Neuronal stem cell (in vitro differentiated cells): ENCODE measurements around the gene PRKACG.

Experiments used
- DNase-seq: peaks from one replicate; pipeline ENCODE4 v3.0.0-alpha.2; 2013; ENCODE audit warnings: low spot score
- H2AFZ ChIP-seq: one replicate; pipeline ENCODE4 v1.6.1; 2013; ENCODE audit warnings: mild to moderate bottlenecking, low read length, inconsistent platforms
- H2AK5ac ChIP-seq: 2 replicates; pipeline ENCODE4 v1.6.1; 2013; ENCODE audit warnings: low read depth, mild to moderate bottlenecking, inconsistent platforms, low read length, moderate library complexity, mixed read lengths
- H2BK120ac ChIP-seq: 2 replicates; pipeline ENCODE4 v1.6.1; 2013; ENCODE audit warnings: low read depth, mild to moderate bottlenecking, inconsistent platforms, low read length, moderate library complexity, mixed read lengths
- H2BK12ac ChIP-seq: one replicate; pipeline ENCODE4 v1.6.1; 2013; ENCODE audit warnings: low read length, inconsistent platforms
- H2BK15ac ChIP-seq: 2 replicates; pipeline ENCODE4 v1.6.1; 2013; ENCODE audit warnings: mild to moderate bottlenecking, low read length, inconsistent platforms, mixed read lengths
- H2BK5ac ChIP-seq: one replicate; pipeline ENCODE4 v1.6.1; 2013; ENCODE audit warnings: inconsistent platforms, mild to moderate bottlenecking, low read length, moderate library complexity
- H3K14ac ChIP-seq: one replicate; pipeline ENCODE4 v1.6.1; 2013; ENCODE audit warnings: low read length, inconsistent platforms
- H3K18ac ChIP-seq: 2 replicates; pipeline ENCODE4 v1.6.1; 2013; ENCODE audit warnings: low read length, inconsistent platforms
- H3K23ac ChIP-seq: 2 replicates; pipeline ENCODE4 v1.6.1; 2013; ENCODE audit warnings: low read depth, mild to moderate bottlenecking, mixed read lengths, low read length, inconsistent platforms; ENCODE audit not compliant: poor library complexity
- H3K27ac ChIP-seq: replicated peaks from 3 replicates; pipeline ENCODE4 v1.5.1; 2013; ENCODE audit warnings: low read length, inconsistent platforms
- H3K27me3 ChIP-seq, 3 experiments: 2 replicates each; pipeline ENCODE4 v1.6.1; 2013; ENCODE audit warnings: low read length in 3 of 3, mild to moderate bottlenecking in 2 of 3, inconsistent platforms in 1 of 3, low read depth in 1 of 3, mixed read lengths in 1 of 3, moderate library complexity in 1 of 3; ENCODE audit not compliant: control insufficient read depth in 3 of 3, insufficient read depth in 3 of 3
- H3K36me3 ChIP-seq, 2 donors: replicated peaks in 1 of 2; 2 replicates each; pipeline ENCODE4 v1.6.1; 2013; ENCODE audit warnings: low read length in 2 of 2; ENCODE audit not compliant: control insufficient read depth in 2 of 2, insufficient read depth in 2 of 2
- H3K4ac ChIP-seq: 2 replicates; pipeline ENCODE4 v1.6.1; 2013; ENCODE audit warnings: inconsistent platforms, mild to moderate bottlenecking, low read length, moderate library complexity
- H3K4me1 ChIP-seq, 2 donors: 1 replicate in 1 of 2; 2 replicates in 1 of 2; pipeline ENCODE4 v1.6.1; 2013; ENCODE audit warnings: low read length in 2 of 2, low read depth in 1 of 2; ENCODE audit not compliant: control insufficient read depth in 2 of 2, insufficient read depth in 1 of 2
- H3K4me2 ChIP-seq: one replicate; pipeline ENCODE4 v1.6.1; 2013; ENCODE audit warnings: mild to moderate bottlenecking, low read length, inconsistent platforms; ENCODE audit not compliant: insufficient read depth, poor library complexity, severe bottlenecking
- H3K4me3 ChIP-seq, 2 donors: 2 replicates each; pipeline ENCODE4 v1.5.1; 2013; ENCODE audit warnings: low read length in 2 of 2, mild to moderate bottlenecking in 2 of 2, inconsistent platforms in 1 of 2, moderate library complexity in 1 of 2
- H3K79me1 ChIP-seq: one replicate; pipeline ENCODE4 v1.6.1; 2013; ENCODE audit warnings: low read depth, mild to moderate bottlenecking, inconsistent platforms, low read length, moderate library complexity
- H3K9ac ChIP-seq: one replicate; pipeline ENCODE4 v1.6.1; 2013; ENCODE audit warnings: mild to moderate bottlenecking, low read depth, low read length, inconsistent platforms; ENCODE audit not compliant: poor library complexity
- H3K9me3 ChIP-seq, 2 donors: replicated peaks in 1 of 2; 2 replicates each; pipeline versions ENCODE3 to v1.6.1; 2013; ENCODE audit warnings: low read length in 2 of 2, mild to moderate bottlenecking in 2 of 2, inconsistent platforms in 1 of 2, low read depth in 1 of 2, mixed read lengths in 1 of 2, moderate library complexity in 1 of 2; ENCODE audit not compliant: control insufficient read depth in 2 of 2, insufficient read depth in 1 of 2
- H4K8ac ChIP-seq: one replicate; pipeline ENCODE4 v1.6.1; 2013; ENCODE audit warnings: low read depth, mild to moderate bottlenecking, inconsistent platforms, low read length, moderate library complexity
- H4K91ac ChIP-seq: one replicate; pipeline ENCODE4 v1.6.1; 2013; ENCODE audit warnings: low read length, low read depth, mild to moderate bottlenecking, inconsistent platforms; ENCODE audit not compliant: poor library complexity
- WGBS, 2 donors: extraction: QIAGEN DNeasy Blood & Tissue Kit; methylation state at CpG; one replicate each; pipeline ENCODE4 v1.1.7; 2013; ENCODE audit warnings: missing lambda C conversion rate in 2 of 2, mixed read lengths in 1 of 2; ENCODE audit not compliant: insufficient read length in 2 of 2, insufficient replicate concordance in 1 of 2; ENCODE audit errors: extremely low coverage in 2 of 2; 5-methylcytosine and 5-hydroxymethylcytosine counted together

Gene PRKACG

DNA sequence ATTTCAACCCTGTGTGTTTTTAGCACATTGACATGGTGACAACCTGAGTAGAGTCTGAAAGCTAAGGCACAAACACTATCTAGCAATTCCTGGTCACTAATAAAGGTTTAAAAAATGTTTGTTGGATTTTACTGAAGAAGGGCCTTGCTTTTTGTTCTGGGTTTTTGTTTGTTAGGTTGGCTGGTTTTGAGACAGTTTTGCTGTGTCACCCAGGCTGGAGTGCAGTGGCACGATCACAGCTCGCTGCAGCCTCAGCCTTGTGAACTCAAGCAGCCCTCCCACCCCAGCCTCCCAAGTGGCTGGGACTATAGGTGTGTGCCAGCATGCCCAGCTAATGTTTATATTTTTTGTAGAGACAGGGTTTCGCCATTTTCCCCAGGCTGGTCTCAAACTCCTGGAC is 39.0 kb downstream of the PRKACG start:
- Histone ChIP-seq H3K27ac (no peak overlapping the region), H4K91ac (no peak overlapping the region), H2BK5ac (no peak overlapping the region), H2AK5ac (no peak overlapping the region), H3K18ac (no peak overlapping the region), H3K4me3 (no peak overlapping the region), H3K79me1 (no peaks in the 10 kb centered on the region), H2BK12ac (no peak overlapping the region), H3K9me3 (peaks cover 0 to 19% of the 10 kb centered on the region in 2 donors), H3K14ac (no peak overlapping the region), H2AFZ (no peak overlapping the region), H3K4ac (no peak overlapping the region), H3K27me3 (no peaks in the 10 kb centered on the region), H4K8ac (no peak overlapping the region), H3K4me2 (no peak overlapping the region), H3K9ac (no peak overlapping the region), H3K4me1 (peaks cover 0 to under 1% of the 10 kb centered on the region in 2 donors), H3K23ac (no peak overlapping the region), H2BK120ac (no peak overlapping the region), H3K36me3 (peaks cover 0 to 35% of the 10 kb centered on the region in 2 donors), H2BK15ac (no peak overlapping the region)
- no peak for DNase-seq
- no CpG with 5 or more reads among the region's 3 CpGs for WGBS, 2 donors

DNA sequence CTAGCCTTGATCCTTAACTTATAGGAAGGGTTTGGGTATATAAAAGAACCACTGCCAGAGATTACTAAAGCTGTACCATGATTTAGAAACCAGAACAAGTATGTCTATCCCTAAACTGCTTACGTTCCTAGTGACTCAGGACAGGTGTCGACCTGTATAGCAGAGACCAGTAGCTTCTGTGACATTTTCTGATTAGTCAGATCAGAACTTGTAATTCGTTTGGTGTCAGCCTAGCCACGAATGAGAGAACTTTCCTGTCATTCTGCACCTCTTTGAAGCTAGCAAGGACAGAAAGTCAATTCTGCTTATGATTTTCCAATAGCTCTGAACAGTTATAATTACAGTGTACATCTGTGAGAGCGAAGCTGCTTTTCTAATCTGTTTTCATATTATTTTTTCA is 39.5 kb downstream of the PRKACG start:
- no peak for DNase-seq
- Histone ChIP-seq H3K4ac (no peak overlapping the region), H2AFZ (no peak overlapping the region), H3K18ac (no peak overlapping the region), H3K79me1 (no peaks in the 10 kb centered on the region), H4K91ac (no peak overlapping the region), H3K9me3 (peaks cover 0 to 19% of the 10 kb centered on the region in 2 donors), H2BK15ac (no peak overlapping the region), H3K14ac (no peak overlapping the region), H3K36me3 (peaks cover 0 to 40% of the 10 kb centered on the region in 2 donors), H2BK120ac (no peak overlapping the region), H3K4me3 (no peak overlapping the region), H2AK5ac (no peak overlapping the region), H2BK12ac (no peak overlapping the region), H3K4me2 (no peak overlapping the region), H3K9ac (no peak overlapping the region), H2BK5ac (no peak overlapping the region), H3K27me3 (no peaks in the 10 kb centered on the region), H3K4me1 (no peaks in the 10 kb centered on the region), H3K27ac (no peak overlapping the region), H4K8ac (no peak overlapping the region), H3K23ac (no peak overlapping the region)
- no CpG with 5 or more reads among the region's 5 CpGs for WGBS, 2 donors

DNA sequence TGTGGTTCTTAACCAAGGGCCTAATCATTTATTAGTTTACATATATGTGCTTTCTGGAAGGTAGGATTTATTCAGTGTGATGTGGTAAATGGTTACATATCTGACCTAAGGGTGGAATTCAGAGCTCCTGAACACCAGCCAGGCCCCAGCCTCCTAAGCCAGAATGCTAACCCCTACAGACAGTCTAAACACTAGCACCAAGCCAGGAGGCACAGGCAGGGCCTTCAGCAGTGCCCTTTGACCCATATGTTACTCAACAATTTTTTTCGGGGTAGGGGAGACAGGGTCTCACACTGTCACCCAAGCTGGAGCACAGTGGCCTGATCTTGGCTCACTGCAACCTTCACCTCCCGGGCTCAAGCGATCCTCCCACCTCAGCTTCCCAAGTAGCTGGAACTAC is 40.3 kb downstream of the PRKACG start:
- WGBS, 2 donors, result no CpG with 5 or more reads among the region's 3 CpGs
- Histone ChIP-seq H3K79me1 (no peaks in the 10 kb centered on the region), H3K23ac (no peak overlapping the region), H3K4me2 (no peak overlapping the region), H3K36me3 (peaks cover 0 to 44% of the 10 kb centered on the region in 2 donors), H3K9ac (no peak overlapping the region), H3K4me3 (no peak overlapping the region), H2BK12ac (no peak overlapping the region), H2AFZ (no peak overlapping the region), H3K14ac (no peak overlapping the region), H3K4me1 (no peaks in the 10 kb centered on the region), H3K18ac (no peak overlapping the region), H2AK5ac (no peak overlapping the region), H3K27me3 (no peaks in the 10 kb centered on the region), H3K27ac (no peak overlapping the region), H2BK120ac (no peak overlapping the region), H3K4ac (no peak overlapping the region), H4K91ac (no peak overlapping the region), H3K9me3 (peaks cover 0 to 19% of the 10 kb centered on the region in 2 donors), H2BK15ac (no peak overlapping the region), H4K8ac (no peak overlapping the region), H2BK5ac (no peak overlapping the region)
- no peak for DNase-seq

DNA sequence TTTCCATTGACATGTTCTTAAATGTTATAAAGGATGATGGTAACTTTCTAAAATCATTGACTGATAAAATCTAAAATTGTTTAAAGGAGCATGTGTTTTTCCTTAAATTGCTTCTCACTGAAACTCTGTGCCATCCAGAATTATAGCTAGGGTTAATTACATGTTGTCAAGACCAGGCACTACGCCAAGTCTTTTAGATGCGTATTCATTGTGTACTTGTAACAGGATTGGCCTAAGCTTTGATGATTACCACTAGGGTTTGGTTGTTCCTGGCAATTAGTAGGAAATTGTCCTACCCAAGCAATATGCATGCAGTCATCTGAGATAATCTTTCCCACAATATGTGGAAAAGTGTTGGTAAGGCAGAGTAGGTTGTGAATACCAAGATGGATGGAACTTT is 43.8 kb downstream of the PRKACG start:
- H2AFZ ChIP-seq, result no peak overlapping the region
- WGBS, 2 donors, result no CpG with 5 or more reads among the region's 2 CpGs
- H4K8ac ChIP-seq, result no peak overlapping the region
- peaks cover 0 to 58% of the 10 kb centered on the region in 2 donors for H3K36me3 ChIP-seq
- H2BK5ac ChIP-seq, result no peak overlapping the region
- no peak overlapping the region for H3K27ac ChIP-seq
- no peak overlapping the region for H2BK15ac ChIP-seq
- H3K23ac ChIP-seq, result no peak overlapping the region
- no peak overlapping the region for H2BK12ac ChIP-seq
- no peak overlapping the region for H2AK5ac ChIP-seq
- no peak overlapping the region for H2BK120ac ChIP-seq
- H3K27me3 ChIP-seq, result no peaks in the 10 kb centered on the region
- H3K4me1 ChIP-seq, result no peaks in the 10 kb centered on the region
- DNase-seq, result no peak
- peaks cover 0 to 5% of the 10 kb centered on the region in 2 donors for H3K9me3 ChIP-seq
- no peak overlapping the region for H3K4ac ChIP-seq
- no peak overlapping the region for H3K4me2 ChIP-seq
- no peak overlapping the region for H3K4me3 ChIP-seq
- H3K9ac ChIP-seq, result no peak overlapping the region
- no peak overlapping the region for H3K14ac ChIP-seq
- no peak overlapping the region for H4K91ac ChIP-seq
- H3K79me1 ChIP-seq, result no peaks in the 10 kb centered on the region
- H3K18ac ChIP-seq, result no peak overlapping the region
